Stimulated activated CD4-positive, alpha-beta T cell treated with anti-CD3 and anti-CD28 coated beads, TNF-alpha, amount 100 ng/mL, for 4 hours (primary cell): ENCODE results near the gene HGFAC.

Source experiments
- DNase-seq, 3 experiments: peaks; one replicate each; pipeline ENCODE4 v3.0.0-alpha.2; 2020; ENCODE audit warnings: low read depth in 3 of 3

Gene HGFAC

DNA sequence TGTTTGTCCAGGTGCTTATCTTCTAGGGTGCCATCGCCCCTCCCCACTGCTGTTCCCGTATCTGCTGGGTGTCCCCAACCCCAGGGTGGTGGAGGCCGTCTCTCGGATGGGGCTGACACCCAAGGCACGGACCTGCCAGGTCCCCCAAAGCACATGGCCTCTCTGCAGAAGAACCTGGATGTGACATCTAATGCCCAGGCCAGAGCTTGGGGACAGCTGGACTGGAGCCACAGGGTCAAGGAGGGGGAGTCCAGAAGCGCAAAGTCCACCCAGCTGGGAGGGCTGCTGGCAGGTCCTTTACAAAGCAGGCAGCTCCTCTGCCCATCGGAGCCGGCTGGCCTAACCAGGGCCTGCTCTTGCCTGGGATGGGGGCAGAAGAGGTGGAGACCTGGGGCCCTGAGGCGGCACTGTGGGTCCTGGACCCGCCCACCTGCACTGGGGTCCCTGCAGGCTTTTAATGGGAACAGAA, 20.6 kb downstream of the HGFAC start:
- DNase-seq, result no peak

DNA sequence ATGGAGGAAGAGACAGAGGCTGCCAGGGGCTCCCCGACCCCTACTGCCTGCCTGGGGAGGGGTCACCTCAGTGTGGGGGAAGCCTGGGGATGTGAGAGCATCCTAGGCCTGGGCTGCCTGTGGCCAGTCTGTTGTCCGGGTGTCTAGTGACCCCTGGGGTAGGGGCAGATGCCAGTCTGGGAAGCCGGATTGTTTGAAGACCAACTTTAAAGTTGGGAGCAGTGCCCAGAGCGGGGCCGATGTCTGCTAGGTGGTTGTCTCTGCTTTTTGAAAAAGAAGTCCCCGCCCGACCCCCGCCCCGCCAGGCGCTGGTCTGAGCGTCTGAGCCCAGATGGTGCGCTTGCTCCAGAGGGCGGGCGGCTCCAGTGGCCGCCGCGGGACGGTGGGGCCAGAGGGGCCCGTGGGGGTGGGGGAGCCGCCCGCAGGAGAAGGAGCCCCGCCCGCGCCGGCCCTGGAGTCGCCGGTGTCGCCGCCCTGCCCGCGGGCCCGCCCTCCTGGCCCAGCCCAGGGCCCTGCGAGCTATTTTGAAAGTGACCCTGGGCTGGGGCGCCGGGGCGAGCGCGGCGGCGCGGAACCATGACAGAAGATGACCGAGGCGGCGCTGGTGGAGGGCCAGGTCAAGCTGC, 21.1 kb downstream of the HGFAC start, which contains the start of gene DOK7:
DOK7 (plus strand) TSS at position 517 of the 626 bp plus-strand sequence; CDS start at position 587, 70 bp downstream.
- no peak for DNase-seq

GRCh38 chr4:3463556-3464348, 22.0 kb downstream of the HGFAC start:
- no peak for DNase-seq

DNA sequence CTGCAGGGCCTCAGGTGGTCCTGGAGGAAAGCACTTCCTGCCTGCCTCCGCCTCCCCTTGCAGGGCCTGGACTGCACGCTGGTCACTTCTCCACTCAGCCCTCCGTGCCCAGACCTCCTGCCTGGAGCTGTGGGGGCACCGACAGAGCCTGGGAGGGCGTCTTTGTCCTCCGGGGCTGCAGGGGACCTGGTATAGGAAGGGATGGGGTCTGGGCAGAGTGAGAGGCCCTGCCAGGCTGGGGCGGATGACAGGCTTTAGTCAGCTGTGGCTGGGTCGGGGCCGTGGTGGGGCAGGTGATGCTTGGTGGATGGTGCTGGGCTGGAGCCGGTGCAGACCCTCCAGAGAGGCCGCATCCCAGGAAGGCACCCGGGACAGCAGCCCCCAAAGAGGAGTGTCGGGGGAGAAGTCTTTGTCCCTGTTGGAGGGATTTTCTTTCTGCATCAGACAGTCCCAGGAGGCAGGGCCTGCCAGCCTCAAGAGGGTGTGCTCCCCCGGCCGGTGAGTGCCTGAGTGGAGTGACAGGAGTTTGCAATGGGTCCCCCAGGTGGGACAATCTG, 22.7 kb downstream of the HGFAC start:
- DNase-seq, result no peak

DNA sequence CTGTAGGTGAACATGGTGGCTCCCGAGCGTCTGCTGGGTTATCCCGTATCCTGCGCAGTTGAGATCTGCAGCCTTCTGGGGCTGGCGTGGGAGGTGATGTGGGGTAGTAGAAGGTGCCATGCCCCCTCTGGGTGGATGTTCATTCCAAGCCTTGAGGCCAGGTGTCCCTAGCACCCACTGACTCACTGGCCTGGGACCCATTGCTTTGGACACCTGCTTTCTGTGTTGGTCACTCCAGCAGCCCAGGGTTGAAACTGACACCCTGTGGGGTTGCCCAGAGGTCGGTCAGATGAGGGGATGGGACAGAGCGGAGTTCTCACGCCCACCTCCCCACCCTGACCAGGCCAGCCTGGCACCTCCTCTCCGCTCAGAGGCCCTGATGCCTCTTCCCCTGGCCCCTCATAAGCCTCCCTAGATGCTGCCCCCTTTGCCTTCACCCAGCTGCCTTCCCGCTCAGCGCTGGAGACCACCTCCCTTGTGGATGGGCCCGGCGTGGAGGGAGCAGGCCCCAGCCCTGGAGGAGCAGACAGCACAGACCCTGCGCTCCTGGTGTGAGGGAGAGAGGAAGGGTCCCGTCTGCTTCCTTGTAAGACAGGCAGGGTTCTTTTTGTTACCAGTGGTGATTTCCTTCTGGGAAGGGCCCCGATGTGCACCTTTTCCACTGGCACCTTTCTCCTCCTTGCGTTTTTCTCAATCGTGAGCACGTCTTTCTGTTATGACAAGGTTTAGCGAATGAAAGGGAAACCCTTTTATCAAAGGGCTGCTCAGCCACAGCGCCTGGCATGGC, 23.3 kb downstream of the HGFAC start:
- DNase-seq, result no peak

- no peak for DNase-seq
Measured at GRCh38 chr4:3465698-3466671, 24.2 kb downstream of the HGFAC start.

- no peak for DNase-seq
Measured at GRCh38 chr4:3466691-3467600, 25.2 kb downstream of the HGFAC start.

DNA sequence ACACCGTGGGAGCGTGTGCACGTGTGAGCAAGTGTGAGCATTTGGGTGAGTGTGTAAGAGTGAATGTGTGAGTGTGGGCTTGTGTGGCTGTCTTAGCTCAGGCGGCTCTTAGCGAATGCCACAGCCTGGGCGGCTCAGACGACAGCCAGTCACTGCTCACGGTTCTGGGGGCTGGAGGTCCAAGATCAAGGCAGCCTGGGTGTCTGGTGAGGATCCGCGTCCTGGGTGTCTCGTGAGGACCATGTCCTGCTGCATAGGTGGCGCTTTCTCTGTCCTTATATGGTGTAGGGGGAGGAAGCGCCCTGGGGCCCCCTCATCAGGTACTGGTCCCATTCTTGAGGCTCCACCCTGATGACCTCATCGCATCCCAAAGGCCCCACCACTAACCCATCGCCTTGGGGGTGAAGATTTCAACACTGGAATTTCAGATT, 25.8 kb downstream of the HGFAC start:
- no peak for DNase-seq

GRCh38 chr4:3468154-3468553, 26.4 kb downstream of the HGFAC start:
- no peak for DNase-seq

DNA sequence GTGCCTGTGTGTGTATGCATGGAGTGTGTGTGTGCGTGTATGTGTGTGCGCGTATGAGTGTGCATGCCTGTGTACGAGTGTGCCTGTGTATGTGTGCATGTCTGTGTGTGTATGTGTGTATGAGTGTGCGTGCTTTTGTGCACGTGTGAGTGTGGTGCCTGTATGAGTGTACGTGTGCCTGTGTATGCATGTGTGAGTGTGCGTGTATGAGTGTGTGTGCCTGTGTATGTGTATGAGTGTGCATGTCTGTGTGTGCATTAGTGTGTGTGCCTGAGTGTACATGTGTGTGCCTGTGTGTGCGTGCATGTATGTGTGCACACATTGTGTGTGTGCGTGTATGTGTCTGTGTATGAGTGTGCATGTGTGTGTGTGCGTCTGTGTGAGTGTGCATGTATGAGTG, 27.0 kb downstream of the HGFAC start:
- DNase-seq, result no peak

DNA sequence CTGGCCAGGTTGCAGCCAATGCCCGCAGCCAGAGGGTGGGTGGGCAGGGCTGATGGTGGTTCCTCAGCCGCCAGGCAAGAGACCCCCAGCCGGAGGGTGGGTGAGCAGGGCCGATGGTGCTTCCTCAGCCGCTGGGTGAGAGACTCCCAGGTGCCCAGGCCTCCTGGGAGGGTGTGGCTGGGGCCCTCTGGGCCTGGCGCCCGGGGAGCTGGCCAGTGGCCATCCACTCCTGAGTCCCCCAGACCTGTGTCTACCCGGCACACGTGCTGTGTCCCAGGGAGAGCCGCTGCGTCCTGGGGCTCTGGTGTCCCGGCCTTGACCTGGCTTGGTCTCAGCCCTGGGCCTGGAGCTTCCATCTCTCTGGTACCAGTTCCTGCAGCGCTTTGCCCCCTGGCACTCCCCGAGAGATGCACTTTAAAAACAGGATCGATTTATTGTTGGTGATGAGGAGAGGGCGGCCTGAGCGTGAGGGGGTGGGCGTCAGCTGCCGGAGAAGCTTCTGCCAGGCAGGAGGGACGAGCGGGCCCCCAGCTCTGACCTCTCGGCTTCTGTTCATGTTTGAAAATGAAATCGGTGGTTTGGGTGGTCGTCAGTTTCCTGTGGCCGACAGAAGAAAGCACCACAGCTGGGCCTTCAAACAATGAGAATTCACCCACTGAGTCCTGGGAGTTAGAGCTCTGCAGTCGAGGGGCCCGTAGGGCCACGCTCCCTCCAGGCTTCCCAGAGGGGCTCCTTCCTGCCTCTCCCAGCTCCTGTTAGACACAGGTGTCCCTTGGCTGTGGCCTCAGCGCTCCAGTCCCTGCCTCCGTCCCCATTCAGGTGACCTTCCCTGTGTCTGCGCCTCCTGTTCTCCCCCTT, 27.8 kb downstream of the HGFAC start:
- DNase-seq, result no peak

- DNase-seq, result no peak
Measured at GRCh38 chr4:3470244-3471097, 28.7 kb downstream of the HGFAC start.

DNA sequence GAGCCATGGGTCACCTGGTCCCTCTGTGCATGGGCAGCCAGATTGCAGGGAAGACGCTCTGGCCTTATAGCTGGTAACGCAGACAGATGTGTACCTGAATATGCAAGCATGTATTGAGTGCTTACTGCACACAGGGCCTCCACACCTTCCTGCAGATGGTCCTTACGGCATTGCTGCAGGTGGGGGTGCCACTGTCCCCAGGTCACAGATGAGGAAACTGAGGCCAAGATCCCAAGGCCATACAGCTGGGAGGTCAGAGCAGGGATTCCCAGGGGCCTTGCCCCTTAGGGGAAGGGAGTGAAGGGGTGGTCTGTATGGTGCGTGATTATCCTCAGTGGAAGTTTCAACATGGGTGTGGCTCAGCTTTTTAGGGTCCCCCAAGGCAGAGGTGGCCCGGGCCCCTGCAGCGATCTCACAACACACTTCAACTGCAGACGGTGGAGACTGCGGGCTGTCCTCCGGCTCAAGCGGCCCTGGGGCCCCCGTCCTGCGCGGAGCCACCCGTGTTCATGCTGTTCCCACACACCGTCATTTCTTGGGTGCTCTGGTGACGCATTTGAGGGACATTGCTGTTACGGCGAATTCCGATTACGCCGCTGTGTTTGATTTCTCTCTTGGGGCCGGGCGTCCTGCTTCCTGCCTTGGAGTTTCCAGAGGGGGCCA, 29.5 kb downstream of the HGFAC start:
- DNase-seq, result no peak

- no peak for DNase-seq
Measured at GRCh38 chr4:3471886-3472285, 30.1 kb downstream of the HGFAC start.

GRCh38 chr4:3472411-3473141, 30.8 kb downstream of the HGFAC start:
- DNase-seq, result no peak

GRCh38 chr4:3473181-3473950, 31.6 kb downstream of the HGFAC start:
- no peak for DNase-seq
